Measurements from ENCODE around the gene MS4A10.

Gene MS4A10

DNA sequence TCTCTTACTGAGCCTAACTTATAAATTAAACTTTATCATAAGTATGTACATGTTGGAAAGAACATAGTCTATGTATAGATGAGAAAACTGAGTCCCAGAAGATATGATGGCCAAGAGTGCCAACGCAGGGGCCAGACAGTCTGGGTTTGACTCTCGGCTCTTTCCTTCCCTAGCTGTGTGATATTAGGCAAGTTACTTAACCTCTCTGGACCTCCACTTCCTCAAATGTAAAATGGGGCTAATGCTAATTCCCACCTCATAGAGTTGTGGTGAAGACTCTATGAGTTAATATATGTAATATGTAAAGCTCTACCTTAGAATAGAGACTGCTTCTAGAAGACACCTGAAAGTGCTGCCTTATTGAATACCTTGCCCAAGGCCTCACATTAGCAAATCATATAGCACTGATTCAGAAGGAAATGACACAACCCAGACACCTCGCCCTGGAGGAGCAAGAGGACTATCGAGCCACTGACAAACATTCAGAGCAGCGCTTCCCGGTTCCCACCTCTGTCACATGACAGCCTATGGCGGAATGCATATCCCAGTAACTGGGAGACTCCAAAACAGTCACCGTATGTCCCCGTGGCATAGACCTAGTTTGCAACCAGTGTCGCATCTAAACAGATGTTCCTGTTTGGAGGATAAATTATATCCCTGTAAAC is 45.5 kb downstream of the MS4A10 start:
- DNase-seq: no peak

DNA sequence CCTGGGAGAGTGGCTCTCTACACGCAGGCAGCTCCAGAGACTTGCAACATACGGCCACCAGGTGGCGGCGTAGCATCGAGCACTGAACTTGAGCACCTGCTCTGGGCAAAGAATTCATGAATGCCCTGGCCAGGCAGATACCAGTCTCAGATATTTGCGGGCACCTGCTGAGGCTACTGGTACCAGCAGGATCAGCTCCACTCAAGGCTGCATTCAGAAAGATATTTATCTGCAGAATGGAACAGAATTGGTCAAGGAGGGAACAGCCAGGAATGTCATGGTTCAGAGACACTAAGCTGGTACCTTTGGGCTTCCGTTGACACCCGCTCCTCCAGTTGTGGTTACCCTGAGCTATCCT is 46.0 kb downstream of the MS4A10 start:
- DNase-seq: peak; percentile 72

DNA sequence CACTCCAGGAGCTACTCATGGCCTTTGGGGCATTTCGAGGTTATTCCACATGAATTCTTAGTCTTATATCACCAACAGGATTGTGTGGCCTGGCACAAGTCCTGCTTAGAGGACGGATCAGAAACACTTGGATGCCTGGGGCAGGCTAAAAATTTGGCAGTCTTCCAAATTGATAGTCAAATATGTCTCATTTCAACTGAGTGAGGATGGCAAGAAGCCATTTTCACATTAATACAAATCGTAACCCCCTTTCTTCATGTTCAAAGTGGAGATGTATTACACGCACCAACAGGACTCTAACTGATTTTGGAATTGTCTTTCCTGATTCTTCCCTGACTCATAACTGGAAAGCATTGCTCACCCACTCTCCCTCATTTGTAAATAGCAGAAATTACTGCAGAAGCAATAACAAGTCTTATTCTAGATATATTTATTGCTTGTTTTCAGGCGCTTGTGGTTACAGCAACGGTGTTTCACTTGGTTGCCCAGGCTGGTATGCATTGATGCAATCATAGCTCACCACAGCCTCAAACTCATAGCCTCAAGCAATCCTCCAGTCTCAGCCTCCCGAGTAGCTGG is 46.5 kb downstream of the MS4A10 start:
- no peak for DNase-seq

DNA sequence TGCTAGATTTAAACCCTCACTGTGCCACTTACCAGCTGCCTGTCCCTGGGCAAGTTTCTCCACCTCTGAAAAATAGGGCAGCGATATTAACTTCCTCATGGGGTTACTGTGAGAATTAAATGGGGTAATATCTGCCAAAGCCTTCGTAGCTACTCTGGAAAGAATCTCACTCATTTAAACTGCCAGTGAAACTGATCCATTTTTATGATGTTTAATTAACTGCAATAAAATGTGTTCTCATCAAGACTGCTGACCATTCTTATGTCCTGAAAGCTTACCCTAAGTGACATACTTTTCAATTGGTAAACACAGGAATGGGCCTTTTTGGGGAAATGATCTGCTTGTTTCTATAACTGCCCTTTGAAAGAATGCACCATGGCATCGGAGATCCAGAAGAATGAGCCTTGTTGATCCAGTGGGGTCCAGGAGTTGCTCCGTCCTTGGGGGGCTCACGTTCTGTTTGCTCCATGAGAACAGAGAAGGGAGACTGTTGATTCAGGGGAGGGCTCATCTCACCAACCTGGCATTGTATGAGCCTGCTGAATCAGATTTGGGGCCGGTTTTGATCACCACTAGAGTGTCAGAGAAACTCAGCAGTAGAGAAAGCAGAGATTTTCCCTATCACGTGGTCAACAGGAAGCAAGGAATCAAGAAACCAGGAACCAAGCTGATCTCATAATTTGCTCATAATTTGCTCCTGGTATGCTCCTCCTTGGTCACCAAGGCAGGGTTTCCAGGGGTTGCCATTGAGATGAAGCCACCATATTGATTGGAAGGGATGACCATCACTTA is 49.8 kb downstream of the MS4A10 start:
- DNase-seq: no peak

DNA sequence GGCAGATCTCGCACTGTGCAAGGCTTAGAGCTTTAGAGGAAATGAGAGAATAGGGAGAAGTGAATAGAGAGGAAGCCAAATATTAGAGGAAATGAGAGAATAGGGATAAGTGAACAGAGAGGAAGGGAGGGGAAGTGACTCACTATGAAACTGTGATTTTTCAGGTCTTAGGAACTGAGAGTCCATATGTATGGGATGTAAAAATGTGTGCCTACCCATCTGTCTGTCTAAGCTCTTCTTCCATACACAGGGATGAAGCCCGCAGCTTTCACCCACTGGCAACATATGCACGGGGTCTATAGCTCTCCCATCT is 50.4 kb downstream of the MS4A10 start:
- no peak for DNase-seq

DNA sequence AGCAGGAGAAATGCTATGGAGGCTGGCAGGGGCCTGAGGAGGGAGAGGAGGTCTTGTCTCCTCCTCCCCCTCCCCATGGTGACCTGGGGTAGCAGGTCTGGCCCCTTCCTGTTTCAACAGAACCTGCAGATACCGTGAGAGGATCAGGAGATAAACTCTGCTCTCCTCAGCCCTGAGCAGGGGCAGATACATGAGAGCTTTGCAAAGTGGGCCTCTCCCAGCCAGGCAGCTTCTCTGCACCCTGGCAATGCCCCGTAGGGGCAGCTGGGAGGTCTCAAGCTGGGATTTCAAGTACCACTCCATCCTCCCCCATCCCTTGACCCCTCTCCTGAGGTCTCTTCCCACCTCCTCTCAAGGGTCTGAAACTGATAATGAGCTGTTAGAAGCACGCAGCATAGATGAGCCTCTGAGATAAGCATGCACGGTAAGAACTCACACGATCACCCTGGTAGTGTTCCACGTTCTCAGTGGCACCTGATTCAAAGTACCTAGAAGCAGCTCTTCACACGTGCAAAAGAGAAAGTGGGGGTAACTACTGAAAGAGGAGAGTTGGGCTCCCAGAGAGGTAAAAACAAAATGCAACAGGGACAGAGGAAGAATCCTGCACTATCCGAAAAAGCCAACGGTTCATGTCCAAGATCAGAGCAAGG is 51.9 kb downstream of the MS4A10 start:
- DNase-seq: no peak

DNA sequence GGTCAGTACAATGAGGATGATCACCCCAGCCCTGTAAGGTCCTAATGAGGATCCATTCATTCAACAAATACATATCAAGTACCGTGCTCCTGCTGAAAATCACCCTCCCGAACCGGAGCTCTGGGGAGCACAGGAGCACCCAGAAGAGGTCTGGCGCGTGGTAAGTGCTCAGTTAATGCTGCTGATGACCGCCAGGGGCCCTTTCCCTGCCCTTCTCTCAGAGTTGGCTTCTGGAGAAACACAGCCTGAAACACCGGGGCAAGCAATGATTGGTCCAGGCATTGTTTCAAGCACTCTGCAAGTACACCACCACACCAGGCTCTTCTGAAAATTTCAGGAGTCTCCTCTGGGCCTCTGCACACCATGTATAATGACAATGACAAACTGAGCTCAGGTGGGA is 53.0 kb downstream of the MS4A10 start:
- DNase-seq: no peak

DNA sequence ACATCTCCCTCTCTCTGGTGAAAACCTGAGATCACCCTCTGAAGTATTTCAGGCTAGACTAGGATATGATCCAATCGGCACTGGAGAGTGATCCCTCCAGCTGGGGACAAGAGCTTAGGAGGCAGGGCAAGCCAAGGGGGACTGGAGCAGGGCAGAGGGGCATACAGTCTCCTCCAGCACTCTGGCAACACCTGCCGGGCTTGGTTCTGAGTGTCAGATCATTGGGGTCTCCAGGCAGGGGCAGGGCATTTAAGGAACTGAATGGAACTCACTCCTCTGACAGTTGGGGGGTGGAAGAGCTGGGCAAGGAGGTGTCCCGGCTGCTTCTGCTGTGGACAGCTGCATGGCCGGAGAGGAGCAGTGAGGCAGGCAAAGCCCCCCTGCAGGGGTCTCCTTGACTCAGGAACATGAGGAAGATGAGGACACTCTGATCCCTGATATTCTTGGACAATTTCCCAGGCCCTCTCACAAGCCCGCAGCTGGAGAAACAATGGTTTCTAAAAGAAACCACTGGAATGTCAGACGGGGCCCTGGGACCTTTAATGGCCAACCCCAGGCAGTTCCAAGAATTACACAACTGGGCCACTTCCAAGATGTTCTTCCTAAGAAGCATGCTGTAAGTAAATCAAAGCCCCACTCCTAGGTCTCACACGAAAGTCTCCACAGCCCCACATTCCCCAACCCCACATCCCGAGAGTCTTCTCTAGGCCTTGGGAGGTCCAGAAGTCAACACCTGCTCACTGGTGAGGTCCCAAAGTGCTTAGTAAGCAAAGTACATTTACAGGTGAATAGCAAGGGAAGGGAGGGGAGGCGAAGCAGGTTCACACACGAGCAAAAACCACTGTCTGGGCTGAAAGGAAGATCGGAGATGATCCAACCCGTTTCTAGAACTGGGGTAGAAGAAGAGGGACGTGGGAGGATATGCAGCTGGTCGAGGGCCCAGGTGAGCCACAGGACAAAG is 55.6 kb downstream of the MS4A10 start:
- DNase-seq: no peak

DNA sequence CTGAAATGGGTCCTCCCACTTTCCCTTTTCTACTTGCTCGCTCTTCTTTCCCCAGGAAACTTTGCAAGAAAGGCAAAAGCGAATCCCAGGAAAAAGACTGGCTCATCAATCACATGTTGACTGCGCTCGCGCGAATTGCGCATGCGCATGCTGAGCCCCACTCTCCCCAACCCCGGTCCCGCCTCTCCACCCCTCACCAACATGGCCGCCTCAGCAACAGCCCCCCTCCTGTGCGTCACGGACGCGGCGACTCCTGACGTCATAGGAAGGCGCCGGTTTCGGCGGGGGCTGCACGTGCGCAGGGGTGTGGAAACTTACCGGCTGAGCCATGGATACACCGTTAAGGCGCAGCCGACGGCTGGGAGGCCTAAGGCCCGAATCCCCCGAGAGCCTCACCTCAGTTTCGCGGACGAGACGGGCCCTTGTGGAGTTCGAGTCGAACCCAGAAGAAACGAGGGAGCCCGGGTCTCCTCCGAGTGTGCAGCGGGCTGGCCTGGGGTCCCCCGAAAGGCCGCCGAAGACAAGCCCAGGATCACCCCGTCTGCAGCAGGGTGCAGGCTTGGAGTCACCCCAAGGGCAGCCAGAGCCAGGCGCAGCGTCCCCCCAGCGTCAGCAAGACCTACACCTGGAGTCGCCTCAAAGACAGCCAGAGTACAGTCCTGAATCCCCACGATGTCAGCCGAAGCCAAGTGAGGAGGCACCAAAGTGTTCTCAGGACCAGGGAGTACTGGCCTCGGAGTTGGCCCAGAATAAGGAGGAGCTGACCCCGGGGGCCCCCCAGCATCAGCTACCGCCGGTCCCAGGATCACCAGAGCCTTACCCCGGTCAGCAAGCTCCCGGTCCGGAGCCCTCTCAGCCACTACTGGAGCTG is 56.9 kb downstream of the MS4A10 start, which contains the start of gene CCDC86:
CCDC86 (plus strand) TSS at position 317 of the 871 bp plus-strand sequence; CDS start at position 329, 12 bp downstream.
- peak; percentile 78 for DNase-seq

DNA sequence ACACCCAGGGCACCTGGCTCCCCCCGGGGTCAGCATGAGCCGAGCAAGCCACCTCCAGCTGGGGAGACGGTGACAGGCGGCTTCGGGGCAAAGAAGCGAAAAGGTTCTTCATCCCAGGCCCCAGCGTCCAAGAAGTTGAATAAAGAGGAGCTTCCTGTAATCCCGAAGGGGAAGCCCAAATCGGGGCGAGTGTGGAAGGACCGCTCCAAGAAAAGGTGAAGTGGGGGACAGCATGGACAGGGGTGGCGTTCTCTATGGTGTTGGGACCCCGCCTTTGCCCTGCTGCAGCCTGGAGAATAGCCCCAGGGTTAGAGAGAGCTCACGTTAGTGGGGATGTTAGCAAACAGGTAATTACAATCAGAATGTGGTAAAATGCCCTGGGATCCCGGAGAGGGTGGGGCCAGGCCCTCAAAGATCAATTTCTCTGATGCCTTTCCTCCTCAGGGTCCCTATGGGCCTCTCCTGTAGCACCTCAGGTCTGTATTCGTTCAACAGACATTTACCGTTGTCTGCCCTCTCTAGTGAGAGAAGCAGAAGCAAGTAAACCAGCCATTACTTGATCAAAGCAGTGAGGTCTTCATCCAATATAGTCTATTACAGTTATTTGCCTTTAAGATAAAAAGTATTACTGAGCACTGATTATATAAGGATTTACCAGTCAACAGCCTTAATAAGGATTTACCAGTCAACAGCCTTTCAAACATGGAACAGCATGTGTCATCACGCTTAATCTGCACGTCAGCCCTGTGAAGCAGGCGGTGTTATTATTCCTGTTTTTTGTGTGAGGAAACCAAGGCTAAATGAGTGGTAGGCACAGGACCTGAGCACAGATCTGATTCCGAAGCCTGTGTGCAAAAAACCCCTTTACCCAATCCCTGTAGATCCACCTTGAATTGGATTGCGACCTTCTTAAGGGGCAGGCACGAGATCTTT is 57.8 kb downstream of the MS4A10 start:
- no peak for DNase-seq

DNA sequence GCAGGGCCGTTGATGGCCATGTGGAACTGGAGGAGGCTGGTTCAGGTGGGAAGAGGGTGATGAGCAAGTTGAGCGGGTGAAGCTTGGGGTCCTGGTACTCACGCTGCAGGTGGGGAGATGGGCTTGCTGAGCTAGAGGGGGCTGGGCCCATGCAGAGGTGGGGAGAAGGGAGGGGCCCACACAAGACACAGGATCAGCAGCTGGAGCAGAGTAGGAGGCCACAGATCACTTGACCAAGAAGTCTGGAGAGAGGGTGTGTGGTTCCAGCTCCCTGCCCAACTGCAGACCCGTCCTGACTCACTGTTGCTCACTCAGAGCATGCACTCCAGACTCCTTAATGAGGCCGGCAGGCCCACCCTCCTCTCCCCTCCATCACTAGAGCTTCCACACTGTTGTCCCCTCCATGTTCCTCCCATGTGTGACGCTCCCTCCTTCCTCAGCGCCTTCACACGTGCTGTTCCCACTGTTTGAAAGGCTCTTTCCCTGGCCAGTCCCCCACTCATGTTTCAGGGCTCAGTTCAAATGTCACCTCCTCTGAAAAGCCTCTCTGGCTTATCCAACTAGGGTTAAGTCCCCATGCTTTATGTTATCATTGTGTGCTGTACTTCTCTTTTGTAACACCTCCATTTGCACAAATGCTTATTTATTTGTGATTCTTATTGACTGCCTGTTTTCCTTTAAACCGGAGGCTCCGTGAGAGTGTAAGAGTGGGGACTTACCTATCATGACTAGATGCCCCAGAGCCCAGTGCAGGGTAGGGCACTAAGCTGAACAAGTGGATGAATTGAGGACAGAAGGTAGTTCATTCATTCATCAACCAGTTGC is 59.1 kb downstream of the MS4A10 start:
- DNase-seq: no peak

DNA sequence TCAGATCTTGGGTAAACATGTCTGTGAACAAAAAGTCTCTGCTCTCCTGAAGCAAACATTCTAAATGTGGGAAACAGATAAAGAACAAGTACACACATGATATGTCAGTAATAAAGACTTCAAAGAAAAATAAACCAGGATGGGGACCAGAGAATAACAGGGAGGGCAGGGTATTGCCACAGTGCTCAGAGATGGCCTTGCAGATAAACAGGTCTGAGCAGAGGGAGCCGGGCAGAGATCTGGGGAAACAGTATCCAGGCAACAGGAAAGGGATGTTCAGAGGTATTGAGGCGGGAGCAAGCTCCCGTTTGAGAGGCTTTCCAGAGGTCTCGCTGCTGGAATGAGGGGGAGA is 59.7 kb downstream of the MS4A10 start:
- no peak for DNase-seq

DNA sequence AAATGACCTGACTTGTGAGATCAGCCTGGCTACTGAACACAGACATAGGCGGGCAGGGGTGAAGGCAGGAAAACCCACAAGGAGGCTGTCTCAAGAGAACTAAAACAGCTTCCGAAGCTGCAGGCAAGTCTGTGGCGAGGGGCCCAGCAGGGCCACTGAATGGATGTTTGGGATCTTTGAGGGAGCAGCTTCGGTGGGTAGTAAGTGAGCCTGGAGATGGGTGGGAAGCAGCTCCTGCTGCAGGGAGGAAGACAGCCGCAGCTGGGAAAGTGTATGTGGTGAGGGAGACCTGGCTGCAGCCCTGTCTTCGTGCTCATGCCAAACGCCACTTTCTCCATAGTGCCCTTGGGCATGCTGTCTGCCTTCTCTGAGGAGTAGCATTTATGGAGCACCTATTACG is 60.2 kb downstream of the MS4A10 start:
- no peak for DNase-seq

DNA sequence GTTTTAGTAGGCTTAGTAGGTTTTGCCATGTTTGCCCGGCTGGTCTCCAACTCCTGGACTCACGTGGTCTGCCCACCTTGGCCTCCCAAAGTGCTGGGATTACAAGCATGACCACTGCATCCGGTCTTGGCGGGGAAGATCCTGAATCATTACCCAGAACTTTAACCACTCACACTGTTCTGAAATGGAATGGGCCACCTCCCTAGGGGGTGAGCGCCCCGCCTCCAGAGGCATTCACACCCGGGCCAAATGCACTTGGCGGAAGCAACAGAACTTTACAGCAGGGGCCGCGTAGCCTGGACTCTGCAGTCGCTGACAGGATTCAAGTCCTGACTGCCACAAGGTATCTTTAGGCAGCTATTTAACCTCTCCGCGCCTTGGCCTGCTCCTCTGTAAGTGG is 62.1 kb downstream of the MS4A10 start:
- no peak for DNase-seq

DNA sequence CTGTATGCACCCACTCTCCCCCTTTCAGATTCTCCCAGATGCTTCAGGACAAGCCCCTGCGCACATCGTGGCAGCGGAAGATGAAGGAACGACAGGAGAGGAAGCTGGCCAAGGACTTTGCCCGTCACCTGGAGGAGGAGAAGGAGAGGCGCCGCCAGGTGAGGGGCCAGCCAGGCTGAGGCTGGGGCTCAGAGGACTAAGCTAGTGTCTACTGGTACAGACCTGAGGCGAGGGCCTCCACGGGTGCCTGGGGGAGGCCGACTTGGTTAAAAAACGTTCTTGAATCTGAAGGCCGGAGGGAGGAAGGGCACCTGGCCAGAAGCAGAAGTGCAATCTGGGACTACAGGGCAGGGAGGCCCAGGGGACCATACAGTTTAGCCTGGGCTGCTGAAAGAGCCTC is 62.8 kb downstream of the MS4A10 start:
- DNase-seq: no peak

DNA sequence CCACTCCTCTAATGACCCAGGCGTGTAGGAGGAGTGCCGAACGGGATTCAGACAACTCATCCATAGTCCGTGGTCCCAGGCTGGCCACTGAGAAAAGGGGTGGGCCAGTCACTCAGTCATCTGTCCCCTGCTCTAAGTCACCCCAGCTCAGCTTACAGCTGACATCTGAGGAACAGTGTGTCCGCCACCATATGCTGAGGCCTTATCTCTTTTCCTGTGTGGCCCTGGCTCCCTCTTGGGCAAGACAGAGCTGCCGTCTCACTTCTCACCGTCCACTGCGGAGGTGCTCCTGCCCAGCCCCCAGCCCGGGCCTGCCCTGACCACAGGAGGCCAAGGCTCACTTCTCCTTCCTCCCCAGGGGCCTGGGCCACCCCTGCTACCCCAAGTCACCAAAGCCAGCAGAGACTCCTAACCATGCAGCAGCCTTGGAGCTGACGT is 63.6 kb downstream of the MS4A10 start:
- DNase-seq: no peak

DNA sequence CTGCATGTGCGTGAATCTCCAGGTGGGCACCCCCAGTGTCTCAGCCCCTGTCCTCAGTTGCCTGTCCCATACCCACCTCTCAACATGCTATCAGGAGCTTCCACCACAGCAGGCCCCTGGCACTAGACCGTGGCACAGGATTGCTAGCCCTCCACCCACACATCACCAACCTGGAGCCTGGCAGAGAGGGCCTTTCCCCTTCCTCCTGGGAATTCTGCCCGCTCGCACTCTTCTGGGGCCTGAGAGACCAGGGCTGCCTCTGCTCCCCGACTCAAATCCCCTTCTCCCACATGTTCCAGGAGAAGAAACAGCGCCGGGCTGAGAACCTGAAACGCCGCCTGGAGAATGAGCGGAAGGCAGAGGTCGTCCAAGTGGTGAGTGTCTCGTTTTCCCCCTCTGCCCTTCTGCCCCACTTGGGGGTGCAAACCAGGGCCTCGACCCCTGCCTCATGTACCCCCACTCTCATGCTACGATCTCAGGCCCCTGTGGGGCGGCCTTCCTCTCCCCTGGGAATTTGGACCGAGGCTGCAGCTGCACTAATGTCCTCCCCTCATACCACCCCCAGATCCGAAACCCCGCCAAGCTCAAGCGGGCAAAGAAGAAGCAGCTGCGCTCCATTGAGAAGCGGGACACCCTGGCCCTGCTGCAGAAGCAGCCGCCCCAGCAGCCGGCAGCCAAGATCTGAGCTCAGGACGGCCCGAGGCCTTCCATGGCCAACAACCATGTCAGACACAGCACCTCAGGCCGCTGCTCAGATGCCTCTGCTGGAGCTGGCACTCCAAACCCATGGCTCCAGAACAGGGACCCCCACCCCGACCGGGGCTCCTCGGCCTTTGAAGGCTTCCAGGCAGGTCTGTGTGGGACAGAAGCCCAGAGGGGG is 64.7 kb downstream of the MS4A10 start:
- no peak for DNase-seq
